ENCODE results near the gene BANF2. TPM values are rescaled to one million over a fixed set of nuclear protein-coding genes. Genes with fewer than 3 reads are reported as not detected.

Gene BANF2
- total RNA-seq, 1 donor from 2014 or later = not detected

DNA sequence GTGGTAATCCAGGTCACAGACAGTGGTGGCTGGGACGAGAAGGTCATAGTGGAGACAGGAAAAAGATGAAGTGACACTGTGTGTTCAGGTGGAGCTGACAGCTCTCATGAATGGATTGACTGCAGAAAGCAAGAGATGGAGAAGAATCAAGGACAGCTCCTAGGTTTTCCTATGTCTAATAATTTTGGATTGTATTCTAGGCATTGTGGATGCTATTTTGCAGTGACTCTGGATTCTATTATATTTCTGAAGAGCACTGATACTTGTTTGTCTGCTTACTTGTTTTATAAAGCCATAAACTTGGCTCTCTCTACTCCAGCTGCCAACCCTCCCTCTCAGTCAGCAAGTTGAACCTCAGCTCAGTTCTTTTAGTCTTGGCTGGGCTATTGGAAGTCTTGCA lies 58.7 kb downstream of the BANF2 start:
- TF ChIP-seq, protein P1, sequence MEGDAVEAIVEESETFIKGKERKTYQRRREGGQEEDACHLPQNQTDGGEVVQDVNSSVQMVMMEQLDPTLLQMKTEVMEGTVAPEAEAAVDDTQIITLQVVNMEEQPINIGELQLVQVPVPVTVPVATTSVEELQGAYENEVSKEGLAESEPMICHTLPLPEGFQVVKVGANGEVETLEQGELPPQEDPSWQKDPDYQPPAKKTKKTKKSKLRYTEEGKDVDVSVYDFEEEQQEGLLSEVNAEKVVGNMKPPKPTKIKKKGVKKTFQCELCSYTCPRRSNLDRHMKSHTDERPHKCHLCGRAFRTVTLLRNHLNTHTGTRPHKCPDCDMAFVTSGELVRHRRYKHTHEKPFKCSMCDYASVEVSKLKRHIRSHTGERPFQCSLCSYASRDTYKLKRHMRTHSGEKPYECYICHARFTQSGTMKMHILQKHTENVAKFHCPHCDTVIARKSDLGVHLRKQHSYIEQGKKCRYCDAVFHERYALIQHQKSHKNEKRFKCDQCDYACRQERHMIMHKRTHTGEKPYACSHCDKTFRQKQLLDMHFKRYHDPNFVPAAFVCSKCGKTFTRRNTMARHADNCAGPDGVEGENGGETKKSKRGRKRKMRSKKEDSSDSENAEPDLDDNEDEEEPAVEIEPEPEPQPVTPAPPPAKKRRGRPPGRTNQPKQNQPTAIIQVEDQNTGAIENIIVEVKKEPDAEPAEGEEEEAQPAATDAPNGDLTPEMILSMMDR (IDR thresholded peaks at IDR 0.05) = no peak
- Mint-ChIP-seq H3K4me1 (no peaks in the 10 kb centered on the region), H3K27ac (no peak overlapping the region), H3K4me3 (no peak overlapping the region), H3K9me3 (peaks cover 8% of the 10 kb centered on the region), H3K27me3 (peaks cover 8% of the 10 kb centered on the region), H3K36me3 (ENCODE audit: low read depth) (peaks cover 2% of the 10 kb centered on the region)
- intact Hi-C loops (cut with micrococcal nuclease) = no loop called here
- CTCF ChIA-PET = no interaction called here
- DNase-seq = no peak
- POLR2A ChIA-PET = no interaction called here
- no peak for ATAC-seq (ENCODE audit: low read depth)

DNA sequence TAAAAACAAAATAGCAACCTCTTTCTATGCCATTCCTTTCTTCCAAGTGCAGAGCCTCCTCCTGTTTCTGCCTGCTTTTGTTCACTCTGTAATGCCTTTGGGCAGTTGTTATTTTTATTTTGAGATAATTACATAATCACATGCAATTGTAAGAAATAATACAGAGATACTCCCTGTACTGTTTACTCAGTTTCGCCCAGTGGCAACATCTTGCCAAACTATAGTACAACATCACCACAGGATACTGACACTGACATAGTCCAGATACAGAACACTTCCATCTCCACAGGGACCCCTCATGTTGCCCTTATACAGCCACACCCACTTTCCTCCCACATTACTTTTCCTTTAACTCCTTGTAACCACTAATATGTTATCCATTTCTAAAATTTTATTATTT lies 59.7 kb downstream of the BANF2 start:
- intact Hi-C loops (cut with micrococcal nuclease) = no loop called here
- ChIA-PET CTCF (no interaction called here), POLR2A (no interaction called here)
- H3K27ac Mint-ChIP-seq = no peak overlapping the region
- H3K4me1 Mint-ChIP-seq = no peaks in the 10 kb centered on the region
- peaks cover 8% of the 10 kb centered on the region for H3K27me3 Mint-ChIP-seq
- peaks cover 2% of the 10 kb centered on the region for H3K36me3 Mint-ChIP-seq (ENCODE audit: low read depth)
- TF ChIP-seq, protein P1 (IDR thresholded peaks at IDR 0.05) = no peak
- H3K9me3 Mint-ChIP-seq = peaks cover 8% of the 10 kb centered on the region
- ATAC-seq (ENCODE audit: low read depth) (no peak), DNase-seq (no peak)
- H3K4me3 Mint-ChIP-seq = no peak overlapping the region

DNA sequence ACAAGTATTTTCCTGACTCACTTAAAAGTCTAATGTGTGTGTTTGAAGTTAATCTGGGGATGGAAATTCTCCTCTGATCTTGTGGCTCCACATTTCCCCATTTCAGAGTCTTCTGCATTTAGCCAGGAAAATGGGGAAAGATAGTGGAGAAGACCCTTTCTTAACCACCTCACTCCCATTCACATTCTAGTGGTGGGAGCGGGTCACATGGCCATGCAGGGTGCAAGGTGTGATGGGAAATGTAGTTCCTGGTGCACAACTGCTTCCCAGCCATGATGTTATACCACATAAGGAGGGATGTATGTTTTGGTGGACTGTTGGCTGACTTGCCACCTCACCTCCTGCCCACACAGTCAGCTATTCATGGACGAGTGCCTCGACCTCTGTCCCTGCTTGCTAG lies 61.8 kb downstream of the BANF2 start:
- TF ChIP-seq, protein P1 (IDR thresholded peaks at IDR 0.05) = no peak
- POLR2A ChIA-PET = no interaction called here
- Mint-ChIP-seq H3K4me3 (no peak overlapping the region), H3K36me3 (ENCODE audit: low read depth) (peaks cover 2% of the 10 kb centered on the region), H3K4me1 (no peaks in the 10 kb centered on the region), H3K27me3 (peaks cover 9% of the 10 kb centered on the region), H3K27ac (no peak overlapping the region), H3K9me3 (peaks cover 8% of the 10 kb centered on the region)
- no peak for DNase-seq
- CTCF ChIA-PET = no interaction called here
- no peak for ATAC-seq (ENCODE audit: low read depth)
- intact Hi-C loops (cut with micrococcal nuclease) = no loop called here

DNA sequence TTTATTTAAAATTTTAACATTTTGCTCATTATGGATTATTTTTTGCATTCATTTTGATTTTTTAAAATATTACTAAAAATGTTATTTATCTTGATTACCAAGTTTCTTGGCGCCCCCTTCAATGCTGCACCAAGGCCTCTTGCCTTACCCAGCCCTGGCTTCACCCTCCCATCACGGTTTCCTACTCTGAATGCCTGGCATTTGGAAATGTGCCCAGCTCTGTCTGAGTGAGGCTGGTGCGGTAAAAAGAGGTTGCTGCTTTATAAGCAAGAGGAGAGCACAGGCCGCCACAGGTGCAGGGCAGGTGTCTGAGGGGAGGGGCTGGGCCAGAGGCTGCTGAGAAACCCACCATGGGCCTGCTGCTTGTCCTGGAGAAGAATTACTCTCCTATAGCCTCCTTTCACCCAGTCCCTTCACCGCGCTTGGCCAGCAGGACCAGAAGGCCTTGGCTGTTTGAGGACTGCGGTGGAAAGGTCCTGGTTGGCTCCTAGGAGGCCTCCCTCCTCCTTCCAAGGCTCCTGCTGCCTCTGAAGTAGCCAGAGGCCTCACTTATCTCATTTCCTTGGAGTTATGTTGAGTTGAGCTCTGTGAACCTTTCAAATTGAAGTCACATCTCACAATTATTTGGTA lies 62.6 kb downstream of the BANF2 start:
- peaks cover 12% of the 10 kb centered on the region for H3K27me3 Mint-ChIP-seq
- no peaks in the 10 kb centered on the region for H3K4me1 Mint-ChIP-seq
- no peak for ATAC-seq (ENCODE audit: low read depth)
- peaks cover 2% of the 10 kb centered on the region for H3K36me3 Mint-ChIP-seq (ENCODE audit: low read depth)
- ChIA-PET CTCF (no interaction called here), POLR2A (no interaction called here)
- no peak overlapping the region for H3K27ac Mint-ChIP-seq
- TF ChIP-seq, protein P1 (IDR thresholded peaks at IDR 0.05) = no peak
- H3K9me3 Mint-ChIP-seq = peaks cover 8% of the 10 kb centered on the region
- H3K4me3 Mint-ChIP-seq = no peak overlapping the region
- no peak for DNase-seq
- intact Hi-C loops (cut with micrococcal nuclease) = no loop called here

DNA sequence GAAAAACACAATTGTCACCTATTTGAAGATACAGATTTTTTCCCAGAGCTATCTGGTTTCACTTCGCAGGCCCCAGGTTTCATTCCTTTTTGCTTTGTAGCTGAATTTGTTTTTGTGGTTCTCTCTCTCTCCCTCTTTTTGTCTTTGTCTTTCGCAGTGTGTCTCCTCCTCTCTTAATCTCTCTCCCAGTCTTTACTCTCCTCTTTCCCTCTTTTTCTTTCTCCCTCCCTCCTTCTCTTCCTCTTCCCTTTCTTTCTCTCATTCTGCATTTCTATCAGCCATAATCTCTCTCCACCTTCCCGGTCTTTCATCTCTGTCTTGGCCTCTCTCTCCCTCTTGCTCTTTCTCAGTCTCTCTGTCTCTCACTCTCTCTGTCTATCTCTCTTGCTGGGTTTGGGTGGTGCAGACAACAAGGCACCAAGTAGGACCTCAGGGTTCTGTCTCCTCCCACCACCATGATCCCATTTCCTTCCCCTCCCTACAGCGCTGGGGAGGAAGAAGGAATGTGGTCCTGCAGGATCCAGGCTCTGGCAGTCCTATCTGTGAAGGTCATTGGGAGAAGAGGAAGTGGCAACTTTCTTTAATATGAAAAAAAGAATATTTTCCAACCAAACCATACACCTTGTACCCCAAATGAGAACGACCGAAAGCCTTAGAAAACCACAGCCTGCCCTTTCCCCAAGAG lies 63.2 kb downstream of the BANF2 start:
- peaks cover 7% of the 10 kb centered on the region for H3K9me3 Mint-ChIP-seq
- no peak overlapping the region for H3K27ac Mint-ChIP-seq
- no peak overlapping the region for H3K4me3 Mint-ChIP-seq
- H3K36me3 Mint-ChIP-seq (ENCODE audit: low read depth) = peaks cover 2% of the 10 kb centered on the region
- peaks cover 11% of the 10 kb centered on the region for H3K27me3 Mint-ChIP-seq
- TF ChIP-seq, protein P1 (IDR thresholded peaks at IDR 0.05) = no peak
- ATAC-seq (ENCODE audit: low read depth) (no peak), DNase-seq (no peak)
- ChIA-PET CTCF (no interaction called here), POLR2A (no interaction called here)
- intact Hi-C loops (cut with micrococcal nuclease) = no loop called here
- no peaks in the 10 kb centered on the region for H3K4me1 Mint-ChIP-seq

Measured in activated B cell treated with CpG ODN at 0.5 μM for 24 hours (primary cell).